ENCODE results near the gene CLDN6. TPM values are rescaled to one million over a fixed set of nuclear protein-coding genes. Genes with fewer than 3 reads are reported as not detected.
A peak's percentile ranks its signal among the peaks of the same experiment; 100 is the strongest.

CLDN6 gene
- total RNA-seq, result not detected
- 0 to 0.12 reads per million in 2 donors for total RNA-seq

GRCh38 chr16:3017794-3018506 lies at the start of gene CLDN6:
CLDN6 (minus strand) TSS chr16:3018183; CDS start chr16:3016021, 2,162 bp downstream.
- no peak within 1 kb of the TSS for H3K27ac Mint-ChIP-seq
- no peak for ATAC-seq
- no peaks in the 10 kb centered on the region for H3K36me3 Mint-ChIP-seq (ENCODE audit: low read depth)
- H3K9me3 ChIP-seq (ENCODE audit: control insufficient read depth, low read length, poor library complexity, severe bottlenecking), result no peaks in the 10 kb centered on the region
- peaks cover 6% of the 10 kb centered on the region for H3K27me3 Mint-ChIP-seq
- no peak within 1 kb of the TSS for H3K4me3 Mint-ChIP-seq
- H3K4me1 Mint-ChIP-seq, result peaks cover 28% of the 10 kb centered on the region
- no peak for DNase-seq

GRCh38 chr16:3066440-3066748 lies 48.4 kb upstream of the CLDN6 start:
- no peaks in the 10 kb centered on the region for H3K9me3 ChIP-seq (ENCODE audit: control insufficient read depth, low read length, poor library complexity, severe bottlenecking)

GRCh38 chr16:3065742-3066439 lies 47.9 kb upstream of the CLDN6 start:
- peaks cover 46% of the 10 kb centered on the region for H3K4me1 Mint-ChIP-seq
- no peaks in the 10 kb centered on the region for H3K9me3 ChIP-seq (ENCODE audit: control insufficient read depth, low read length, poor library complexity, severe bottlenecking)
- peak overlapping the region; percentile 100 for H3K27ac Mint-ChIP-seq
- ATAC-seq (peak; percentile 25), DNase-seq (no peak)
- peaks cover 16% of the 10 kb centered on the region for H3K36me3 Mint-ChIP-seq (ENCODE audit: low read depth)
- H3K4me3 Mint-ChIP-seq, result peak overlapping the region; percentile 99
- no peaks in the 10 kb centered on the region for H3K27me3 Mint-ChIP-seq

More at GRCh38 chr16:3066440-3066748, 48.4 kb upstream of the CLDN6 start:
- peaks cover 51% of the 10 kb centered on the region for H3K4me1 Mint-ChIP-seq
- peaks cover 16% of the 10 kb centered on the region for H3K36me3 Mint-ChIP-seq (ENCODE audit: low read depth)
- ATAC-seq (no peak), DNase-seq (no peak)
- H3K4me3 Mint-ChIP-seq, result peak overlapping the region; percentile 99
- H3K27ac Mint-ChIP-seq, result peak overlapping the region; percentile 100
- H3K27me3 Mint-ChIP-seq, result no peaks in the 10 kb centered on the region

- DNase-seq (peak; percentile 43 to 58 (median 55)), ATAC-seq (peak; percentile 78)
- no peaks in the 10 kb centered on the region for H3K9me3 ChIP-seq (ENCODE audit: control insufficient read depth, low read length, poor library complexity, severe bottlenecking)
- H3K4me3 Mint-ChIP-seq, result peak within 1 kb of the TSS; percentile 99
- H3K27me3 Mint-ChIP-seq, result no peaks in the 10 kb centered on the region
- H3K27ac Mint-ChIP-seq, result peak within 1 kb of the TSS; percentile 100
- peaks cover 16% of the 10 kb centered on the region for H3K36me3 Mint-ChIP-seq (ENCODE audit: low read depth)
- H3K4me1 Mint-ChIP-seq, result peaks cover 45% of the 10 kb centered on the region
Measured at GRCh38 chr16:3065069-3065741, 47.2 kb upstream of the CLDN6 start, which contains the start of gene IL32. IL32 (plus strand) TSS chr16:3065640; CDS start chr16:3065812, 172 bp downstream.

- H3K27ac Mint-ChIP-seq, result peak overlapping the region; percentile 100
- H3K4me3 Mint-ChIP-seq, result peak overlapping the region; percentile 99
- peaks cover 14% of the 10 kb centered on the region for H3K36me3 Mint-ChIP-seq (ENCODE audit: low read depth)
- ATAC-seq (no peak), DNase-seq (no peak)
- peaks cover 39% of the 10 kb centered on the region for H3K4me1 Mint-ChIP-seq
- H3K9me3 ChIP-seq (ENCODE audit: control insufficient read depth, low read length, poor library complexity, severe bottlenecking), result no peaks in the 10 kb centered on the region
- no peaks in the 10 kb centered on the region for H3K27me3 Mint-ChIP-seq
Measured at GRCh38 chr16:3063625-3064386, 45.8 kb upstream of the CLDN6 start.

- Mint-ChIP-seq H3K27ac (peak overlapping the region; percentile 100), H3K27me3 (no peaks in the 10 kb centered on the region)
Measured at GRCh38 chr16:3062553-3062952, 44.6 kb upstream of the CLDN6 start.

GRCh38 chr16:3060339-3061127 lies 42.5 kb upstream of the CLDN6 start:
- H3K27me3 Mint-ChIP-seq, result no peaks in the 10 kb centered on the region
- DNase-seq (no peak), ATAC-seq (no peak)
- H3K27ac Mint-ChIP-seq, result peak overlapping the region; percentile 91
- peak overlapping the region; percentile 93 for H3K4me3 Mint-ChIP-seq
- peaks cover 28% of the 10 kb centered on the region for H3K4me1 Mint-ChIP-seq
- peaks cover 2% of the 10 kb centered on the region for H3K36me3 Mint-ChIP-seq (ENCODE audit: low read depth)
- H3K9me3 ChIP-seq (ENCODE audit: control insufficient read depth, low read length, poor library complexity, severe bottlenecking), result no peaks in the 10 kb centered on the region

More at GRCh38 chr16:3062553-3062952, 44.6 kb upstream of the CLDN6 start:
- H3K9me3 ChIP-seq (ENCODE audit: control insufficient read depth, low read length, poor library complexity, severe bottlenecking), result no peaks in the 10 kb centered on the region
- Mint-ChIP-seq H3K36me3 (ENCODE audit: low read depth) (peaks cover 11% of the 10 kb centered on the region), H3K4me1 (peaks cover 34% of the 10 kb centered on the region), H3K4me3 (no peak overlapping the region)
- ATAC-seq (no peak), DNase-seq (no peak)

- peak overlapping the region; percentile 93 for H3K4me3 Mint-ChIP-seq
- ATAC-seq, result no peak
- no peaks in the 10 kb centered on the region for H3K36me3 Mint-ChIP-seq (ENCODE audit: low read depth)
- DNase-seq, result no peak
- peaks cover 30% of the 10 kb centered on the region for H3K4me1 Mint-ChIP-seq
- H3K9me3 ChIP-seq (ENCODE audit: control insufficient read depth, low read length, poor library complexity, severe bottlenecking), result no peaks in the 10 kb centered on the region
- H3K27me3 Mint-ChIP-seq, result no peaks in the 10 kb centered on the region
- H3K27ac Mint-ChIP-seq, result peak overlapping the region; percentile 91
Measured at GRCh38 chr16:3059723-3060242, 41.8 kb upstream of the CLDN6 start.

GRCh38 chr16:3059041-3059722 lies 41.2 kb upstream of the CLDN6 start:
- no peaks in the 10 kb centered on the region for H3K9me3 ChIP-seq (ENCODE audit: control insufficient read depth, low read length, poor library complexity, severe bottlenecking)
- ATAC-seq, result peak; percentile 92
- Mint-ChIP-seq H3K4me3 (peak overlapping the region; percentile 93), H3K27ac (peak overlapping the region; percentile 91), H3K4me1 (peaks cover 30% of the 10 kb centered on the region), H3K36me3 (ENCODE audit: low read depth) (no peaks in the 10 kb centered on the region), H3K27me3 (no peaks in the 10 kb centered on the region)
- peak; percentile 84 to 91 (median 90) for DNase-seq

GRCh38 chr16:3058139-3059030 lies 40.4 kb upstream of the CLDN6 start:
- Mint-ChIP-seq H3K4me1 (peaks cover 32% of the 10 kb centered on the region), H3K27ac (peak overlapping the region; percentile 91), H3K4me3 (peak overlapping the region; percentile 93), H3K36me3 (ENCODE audit: low read depth) (peaks cover 5% of the 10 kb centered on the region), H3K27me3 (no peaks in the 10 kb centered on the region)
- peak; percentile 66 for ATAC-seq
- DNase-seq, result peak in 2 of 3 donors; percentile 39 to 41
- H3K9me3 ChIP-seq (ENCODE audit: control insufficient read depth, low read length, poor library complexity, severe bottlenecking), result no peaks in the 10 kb centered on the region
